Measurements from ENCODE around the gene STBD1.
"Not testable (repeated sequence)": the region's sequence is repeated elsewhere in the genome, so short reads cannot be mapped to it uniquely, and the experiment has no call there.

The STBD1 gene

GRCh38 chr4:76278583-76278982 is 27.9 kb upstream of the STBD1 start:
- DNase-seq (ENCODE audit: low read depth in 1 of 2, low spot score in 1 of 2): peak; percentile 24 to 69

GRCh38 chr4:76279462-76279861 is 27.1 kb upstream of the STBD1 start:
- TF ChIP-seq CTCF (IDR thresholded peaks at IDR 0.05; ENCODE audit: insufficient read depth, low read length) (no peak), REST (IDR thresholded peaks at IDR 0.05; ENCODE audit: insufficient replicate concordance, low read depth) (no peak), POLR2AphosphoS5 (IDR thresholded peaks at IDR 0.05; ENCODE audit: low read depth) (no peak), SPI1 (IDR thresholded peaks at IDR 0.05; ENCODE audit: borderline replicate concordance, low read depth) (no peak), GABPA (IDR thresholded peaks at IDR 0.05; ENCODE audit: low read depth) (no peak)
- no peak for DNase-seq (ENCODE audit: low read depth in 1 of 2, low spot score in 1 of 2)
- H3K27ac ChIP-seq (replicated peaks): no peak overlapping the region
- no peaks in the 10 kb centered on the region for H3K27me3 ChIP-seq (ENCODE audit: insufficient read depth, poor library complexity, severe bottlenecking)
- H3K4me3 ChIP-seq (replicated peaks; ENCODE audit: insufficient read depth, low read length): no peak overlapping the region

More at GRCh38 chr4:76278583-76278982, 27.9 kb upstream of the STBD1 start:
- Histone ChIP-seq H3K27me3 (ENCODE audit: insufficient read depth, poor library complexity, severe bottlenecking) (no peaks in the 10 kb centered on the region), H3K4me3 (replicated peaks; ENCODE audit: insufficient read depth, low read length) (no peak overlapping the region), H3K27ac (replicated peaks) (peak overlapping the region; percentile 41)
- peak; percentile 37; the same call in 1 of the 2 replicates for TF ChIP-seq SPI1 (IDR thresholded peaks at IDR 0.05; ENCODE audit: borderline replicate concordance, low read depth)
- 0 out of 2 replicates have a peak, but pooled peaks have one; percentile 22 for TF ChIP-seq POLR2AphosphoS5 (IDR thresholded peaks at IDR 0.05; ENCODE audit: low read depth)
- no peak for TF ChIP-seq REST (IDR thresholded peaks at IDR 0.05; ENCODE audit: insufficient replicate concordance, low read depth)
- TF ChIP-seq CTCF (IDR thresholded peaks at IDR 0.05; ENCODE audit: insufficient read depth, low read length): no peak

- Histone ChIP-seq H3K27ac (replicated peaks) (no peak overlapping the region), H3K4me3 (replicated peaks; ENCODE audit: insufficient read depth, low read length) (no peak overlapping the region), H3K27me3 (ENCODE audit: insufficient read depth, poor library complexity, severe bottlenecking) (no peaks in the 10 kb centered on the region)
- TF ChIP-seq GABPA (IDR thresholded peaks at IDR 0.05; ENCODE audit: low read depth) (no peak), SPI1 (IDR thresholded peaks at IDR 0.05; ENCODE audit: borderline replicate concordance, low read depth) (no peak), CTCF (IDR thresholded peaks at IDR 0.05; ENCODE audit: insufficient read depth, low read length) (no peak), POLR2AphosphoS5 (IDR thresholded peaks at IDR 0.05; ENCODE audit: low read depth) (no peak), REST (IDR thresholded peaks at IDR 0.05; ENCODE audit: insufficient replicate concordance, low read depth) (no peak)
- DNase-seq (ENCODE audit: low read depth in 1 of 2, low spot score in 1 of 2): no peak
These were observed 25.8 kb upstream of the STBD1 start for GRCh38 chr4:76280488-76281441.

GRCh38 chr4:76281594-76281993 is 24.9 kb upstream of the STBD1 start:
- not testable (repeated sequence) for DNase-seq (ENCODE audit: low read depth in 1 of 2, low spot score in 1 of 2); H3K4me3 ChIP-seq (replicated peaks; ENCODE audit: insufficient read depth, low read length); H3K27me3 ChIP-seq (ENCODE audit: insufficient read depth, poor library complexity, severe bottlenecking); H3K27ac ChIP-seq (replicated peaks)
